ENCODE data around the gene SPINK1.
"Not testable (repeated sequence)": the region's sequence is repeated elsewhere in the genome, so short reads cannot be mapped to it uniquely, and the experiment has no call there.

GRCh38 chr5:147822222-147822621 is 9.2 kb downstream of the SPINK1 start:
- TF ChIP-seq CTCF (IDR thresholded peaks at IDR 0.05); EP300 (IDR thresholded peaks at IDR 0.05; ENCODE audit: low read depth): not testable (repeated sequence)
